Ascending aorta (tissue), 2 donors: ENCODE data around the gene HOXB1. TPM values are rescaled to one million over a fixed set of nuclear protein-coding genes. Genes with fewer than 3 reads are reported as not detected.

Experiments
- DNase-seq, 2 donors: peaks; one replicate each; pipeline ENCODE4 v3.0.0-alpha.2; 2019; ENCODE audit warnings: low spot score in 2 of 2
- H3K27ac ChIP-seq, 2 donors: fragments of 200-600 bp; sonication (generic); one replicate each; pipeline ENCODE4 v1.5.1; 2016 to 2017; ENCODE audit warnings: mild to moderate bottlenecking in 1 of 2
- H3K27me3 ChIP-seq: fragments of 200-600 bp; sonication (generic); one replicate; pipeline ENCODE4 v1.5.1; 2017
- H3K36me3 ChIP-seq, 2 donors: fragments of 200-600 bp; sonication (generic); one replicate each; pipeline ENCODE4 v1.5.1; 2016
- H3K4me1 ChIP-seq, 2 donors: fragments of 200-600 bp; sonication (generic); one replicate each; pipeline ENCODE4 v1.5.1; 2016 to 2017; ENCODE audit warnings: mild to moderate bottlenecking in 1 of 2
- H3K4me3 ChIP-seq, 2 donors: fragments of 200-600 bp; sonication (generic); one replicate each; pipeline ENCODE4 v1.5.1; 2016 to 2017; ENCODE audit warnings: mild to moderate bottlenecking in 1 of 2
- H3K9me3 ChIP-seq, 2 donors: fragments of 200-600 bp; sonication (generic); one replicate each; pipeline ENCODE4 v1.5.1; 2016
- CTCF ChIP-seq, 3 experiments: fragments of 200-600 bp in 2 of 3; fragments of 450-650 bp in 1 of 3; sonication (generic) in 2 of 3; IDR thresholded peaks; one replicate each; pipeline ENCODE4 v1.5.1; 2016 to 2019; ENCODE audit warnings: antibody characterized with exemption in 3 of 3, mild to moderate bottlenecking in 1 of 3, moderate library complexity in 1 of 3
- intact Hi-C: fragments of 100-400 bp; cut with DNase I; formaldehyde crosslinking; loops from one replicate; pipeline ENCODE4 v1.15.1; 2023
- total RNA-seq: library from RNA; depleted of rRNA; stranded (reverse); fragments of >200 nt; gene quantifications from one replicate; pipeline ENCODE4 v1.1.0, GENCODE V29; 2016

Gene HOXB1
- total RNA-seq, 1 donor from 2014 or later = not detected

- no peak overlapping the region for H3K27ac ChIP-seq
- DNase-seq = no peak
- no peak for TF ChIP-seq CTCF (IDR thresholded peaks at IDR 0.05)
- no peaks in the 10 kb centered on the region for H3K36me3 ChIP-seq
- H3K9me3 ChIP-seq = no peaks in the 10 kb centered on the region
- H3K4me3 ChIP-seq = no peak overlapping the region
- H3K27me3 ChIP-seq = no peaks in the 10 kb centered on the region
- H3K4me1 ChIP-seq = no peaks in the 10 kb centered on the region
- intact Hi-C loops = no loop called here
Observed at GRCh38 chr17:48487221-48487620, 43.6 kb downstream of the HOXB1 start.

GRCh38 chr17:48486557-48486956, 44.3 kb downstream of the HOXB1 start:
- no peak overlapping the region for H3K27ac ChIP-seq
- DNase-seq = no peak

GRCh38 chr17:48484850-48485249, 46.0 kb downstream of the HOXB1 start:
- intact Hi-C loops = no loop called here
- Histone ChIP-seq H3K9me3 (no peaks in the 10 kb centered on the region), H3K36me3 (no peaks in the 10 kb centered on the region), H3K4me3 (no peak overlapping the region), H3K27me3 (no peaks in the 10 kb centered on the region), H3K4me1 (no peaks in the 10 kb centered on the region), H3K27ac (no peak overlapping the region)
- no peak for TF ChIP-seq CTCF (IDR thresholded peaks at IDR 0.05)
- DNase-seq = no peak

More at GRCh38 chr17:48486557-48486956, 44.3 kb downstream of the HOXB1 start:
- no peak overlapping the region for H3K4me3 ChIP-seq
- intact Hi-C loops = no loop called here
- no peaks in the 10 kb centered on the region for H3K9me3 ChIP-seq
- no peaks in the 10 kb centered on the region for H3K36me3 ChIP-seq
- H3K27me3 ChIP-seq = no peaks in the 10 kb centered on the region
- no peaks in the 10 kb centered on the region for H3K4me1 ChIP-seq
- no peak for TF ChIP-seq CTCF (IDR thresholded peaks at IDR 0.05)

GRCh38 chr17:48484256-48484655, 46.6 kb downstream of the HOXB1 start:
- Histone ChIP-seq H3K4me1 (no peaks in the 10 kb centered on the region), H3K36me3 (no peaks in the 10 kb centered on the region)

GRCh38 chr17:48483471-48484131, 47.2 kb downstream of the HOXB1 start:
- intact Hi-C loops = no loop called here

More at GRCh38 chr17:48484256-48484655, 46.6 kb downstream of the HOXB1 start:
- no peaks in the 10 kb centered on the region for H3K9me3 ChIP-seq
- no peak for TF ChIP-seq CTCF (IDR thresholded peaks at IDR 0.05)
- DNase-seq = no peak
- H3K27me3 ChIP-seq = no peaks in the 10 kb centered on the region
- H3K27ac ChIP-seq = no peak overlapping the region
- intact Hi-C loops = no loop called here
- H3K4me3 ChIP-seq = no peak overlapping the region

More at GRCh38 chr17:48483471-48484131, 47.2 kb downstream of the HOXB1 start:
- Histone ChIP-seq H3K27ac (no peak overlapping the region), H3K36me3 (no peaks in the 10 kb centered on the region), H3K4me1 (no peaks in the 10 kb centered on the region), H3K4me3 (no peak overlapping the region), H3K9me3 (no peaks in the 10 kb centered on the region), H3K27me3 (no peaks in the 10 kb centered on the region)
- no peak for TF ChIP-seq CTCF (IDR thresholded peaks at IDR 0.05)
- no peak for DNase-seq
